Glomerular visceral epithelial cell (primary cell): ENCODE measurements around the gene FAU.
"Not testable (repeated sequence)": the region's sequence is repeated elsewhere in the genome, so short reads cannot be mapped to it uniquely, and the experiment has no call there.

ENCODE experiments used
- DNase-seq: peaks from one replicate; pipeline ENCODE4 v3.0.0-alpha.2; 2016; ENCODE audit errors: extremely low spot score

The FAU gene

DNA sequence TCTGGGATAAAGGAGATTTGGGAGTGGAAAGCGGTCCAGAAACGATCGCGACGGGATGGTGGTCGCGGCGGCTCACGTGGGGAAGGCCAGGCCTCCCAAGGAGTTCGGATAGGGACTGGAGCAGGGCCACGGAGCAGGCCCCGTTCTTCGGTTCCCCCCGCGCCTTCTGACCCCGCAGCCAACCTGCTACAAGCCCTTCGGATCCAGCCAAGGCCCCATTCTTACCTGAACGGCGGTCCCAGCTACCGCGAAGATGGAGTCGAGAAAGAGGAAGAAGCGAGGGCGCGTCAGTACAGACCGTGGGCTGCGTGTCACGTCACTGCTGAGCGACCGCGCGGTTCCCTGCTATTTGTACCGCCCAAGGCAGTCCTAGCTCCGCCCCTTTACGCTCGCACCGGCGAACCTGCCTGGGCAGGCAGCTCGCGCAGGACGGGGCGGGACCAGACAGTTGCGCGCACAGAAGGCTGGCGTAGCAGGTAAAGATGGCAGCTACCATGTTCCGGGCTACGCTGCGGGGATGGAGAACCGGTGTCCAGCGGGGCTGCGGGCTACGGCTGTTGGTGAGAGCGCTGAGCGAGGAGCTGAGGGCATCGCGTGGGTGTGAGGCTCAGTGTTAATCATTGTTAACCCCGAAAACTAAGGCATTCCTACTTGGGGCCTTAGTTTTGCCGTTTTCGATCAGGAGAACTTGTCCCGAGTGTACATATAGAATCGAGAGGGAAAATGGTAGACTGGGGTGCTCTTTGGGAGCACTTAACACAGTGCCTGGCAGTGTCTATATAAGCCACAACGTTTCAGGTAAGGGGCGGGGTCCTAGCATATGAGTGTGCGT, at the start of gene FAU, which contains the start of gene MRPL49:
Gene FAU (minus strand): TSS at position 270 of the 832 bp plus-strand sequence. CDS start 321 bp downstream, outside the sequence.
Gene MRPL49 (plus strand): TSS at position 457 of the 832 bp plus-strand sequence. CDS start 26 bp downstream, at position 483.
- DNase-seq = peak; percentile 96

DNA sequence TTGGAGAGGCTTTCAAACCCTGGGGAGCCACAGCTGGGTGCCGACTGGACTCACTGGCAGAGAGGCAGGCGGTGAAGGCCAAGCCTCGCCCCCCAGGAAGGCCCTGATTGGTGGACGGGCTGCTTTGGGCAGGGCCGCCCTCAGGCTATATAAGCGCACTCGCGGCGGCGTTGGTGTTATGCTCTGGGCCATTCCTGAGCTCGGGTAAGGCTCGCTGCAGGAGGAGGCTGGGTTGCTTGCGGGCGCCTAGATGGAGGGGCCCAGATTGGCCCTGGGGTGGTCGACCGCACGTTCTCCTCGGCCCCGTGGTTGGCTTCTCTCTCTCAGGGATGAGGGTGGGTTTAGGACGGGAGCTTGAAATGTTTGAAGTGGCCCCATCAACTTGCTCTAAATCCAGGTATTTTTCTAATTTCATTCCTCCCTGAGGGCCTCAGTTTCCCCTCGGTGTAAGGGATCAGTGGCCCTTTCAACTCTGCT, 48.2 kb upstream of the FAU start, which contains the start of gene SPDYC:
Gene SPDYC (plus strand): TSS at position 176 of the 477 bp plus-strand sequence. CDS start 1,125 bp downstream, outside the sequence.
- DNase-seq = no peak

DNA sequence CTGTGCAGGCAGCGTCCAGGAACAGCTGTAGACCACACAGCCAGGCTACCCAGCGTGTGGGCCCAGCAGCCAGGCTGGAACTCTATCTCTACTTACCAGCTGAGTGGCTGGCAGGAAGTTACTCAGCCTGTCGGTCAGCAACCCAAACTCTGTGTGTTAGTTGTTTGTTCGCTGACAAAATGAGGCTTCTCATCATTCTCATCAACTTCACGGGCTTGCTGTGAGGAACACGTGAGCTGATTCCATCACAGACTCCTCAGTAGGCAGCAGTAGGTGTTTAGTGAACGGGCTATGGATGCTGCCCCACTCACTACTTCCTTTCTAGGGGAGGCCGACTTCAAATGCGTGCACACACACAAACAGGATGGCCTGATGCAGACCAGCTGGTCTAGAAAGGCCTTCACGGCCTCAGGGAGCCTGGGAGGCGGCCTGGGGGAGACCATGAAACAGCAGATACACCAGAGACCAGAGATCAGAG, 47.3 kb upstream of the FAU start:
- no peak for DNase-seq

DNA sequence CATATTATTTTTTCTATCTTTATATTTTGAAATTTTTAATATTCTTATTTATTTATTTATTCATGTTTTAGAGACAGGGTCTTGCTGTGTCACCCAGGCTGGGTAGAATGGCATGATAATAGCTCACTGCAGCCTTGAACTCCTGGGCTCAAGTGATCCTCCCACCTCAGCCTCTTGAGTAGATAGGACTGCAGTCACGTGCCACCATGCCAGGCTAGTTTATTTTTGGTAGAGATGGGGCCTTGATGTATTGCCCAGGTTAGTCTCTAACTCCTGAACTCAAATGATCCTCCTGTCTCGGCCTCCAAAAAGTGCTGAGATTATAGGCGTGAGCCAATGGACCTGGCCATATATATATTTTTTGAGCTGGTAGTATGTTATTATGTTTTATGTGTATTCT, 45.7 kb upstream of the FAU start:
- DNase-seq = no peak

DNA sequence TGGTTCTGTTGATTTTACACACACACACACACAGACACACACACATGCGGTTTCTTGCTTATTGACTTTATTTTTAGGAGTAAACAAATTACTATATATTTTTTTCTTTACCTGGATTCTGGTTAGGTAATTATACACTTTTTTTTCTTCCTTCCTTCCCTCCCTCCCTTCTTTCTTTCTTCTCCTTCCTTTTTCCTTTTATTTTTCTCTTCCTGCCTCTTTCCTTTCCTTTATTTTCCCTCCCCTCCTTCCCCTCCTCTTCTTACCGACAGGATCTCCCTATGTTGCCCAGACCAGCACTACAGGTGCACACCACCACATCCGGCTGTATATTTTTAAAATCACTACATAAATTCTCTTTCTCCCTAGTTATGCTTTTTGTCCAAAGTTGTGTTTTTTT, 45.0 kb upstream of the FAU start:
- no peak for DNase-seq

DNA sequence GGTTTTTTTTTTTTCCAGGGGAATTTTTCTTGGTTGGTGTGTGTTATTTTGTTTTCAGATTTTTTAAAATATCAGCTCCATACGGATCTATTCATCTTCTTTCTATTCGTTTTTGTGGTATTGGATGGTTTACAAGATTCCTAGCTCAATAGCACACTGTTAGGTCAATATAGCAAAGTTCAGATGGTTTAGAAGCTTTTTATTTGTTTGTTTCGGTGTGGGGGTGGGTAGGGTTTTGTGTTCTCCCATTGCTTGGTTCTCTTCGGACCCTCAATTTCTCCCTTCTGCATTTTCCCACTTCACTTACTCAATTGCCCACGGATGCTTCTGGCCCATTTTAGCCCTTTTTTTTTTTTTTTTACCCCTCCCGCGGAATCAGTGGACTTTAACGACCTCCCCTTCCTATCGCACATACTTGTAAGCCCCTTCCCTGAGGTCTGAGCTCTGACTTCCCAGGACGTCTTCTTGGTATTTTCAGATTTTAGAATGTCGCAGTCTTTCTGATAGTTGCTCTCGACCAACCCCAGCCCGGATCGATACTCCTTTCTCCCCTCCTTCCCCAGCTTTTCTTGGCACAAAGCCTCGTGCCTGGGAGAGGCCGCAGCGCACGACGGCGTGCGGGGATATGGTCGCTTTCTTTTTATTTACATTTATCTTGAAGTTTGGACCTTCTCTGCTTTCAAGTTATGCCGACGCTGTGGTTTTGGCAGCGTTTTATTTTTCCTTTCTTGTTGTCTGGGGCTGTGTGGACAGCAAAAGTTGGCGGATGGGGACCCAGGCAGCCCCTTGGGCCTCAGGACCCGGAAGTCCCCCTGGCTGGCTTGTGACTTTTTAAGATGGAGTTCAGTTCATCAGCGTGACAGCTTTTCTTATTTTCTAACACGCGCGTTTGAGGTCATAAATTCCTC, 43.7 kb upstream of the FAU start:
- DNase-seq = no peak

DNA sequence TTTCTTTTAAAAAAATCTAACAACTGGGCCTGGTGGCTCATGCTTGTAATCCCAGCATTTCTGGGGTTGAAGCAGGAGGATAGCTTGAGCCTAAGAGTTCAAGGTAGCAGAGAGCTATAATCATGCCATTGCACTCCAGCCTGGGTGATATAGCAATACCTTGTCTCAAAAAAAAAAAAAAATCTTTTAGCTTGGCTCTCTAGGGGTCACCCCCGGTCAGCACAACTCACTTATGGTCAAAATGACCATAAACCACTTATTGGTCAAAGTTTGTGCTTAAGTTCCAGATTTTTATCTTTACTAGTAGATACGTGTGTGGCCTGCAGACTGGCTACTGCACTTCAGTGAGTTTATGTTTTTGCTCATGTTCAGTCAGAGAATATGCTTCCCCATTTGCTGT, 41.8 kb upstream of the FAU start:
- DNase-seq = no peak

DNA sequence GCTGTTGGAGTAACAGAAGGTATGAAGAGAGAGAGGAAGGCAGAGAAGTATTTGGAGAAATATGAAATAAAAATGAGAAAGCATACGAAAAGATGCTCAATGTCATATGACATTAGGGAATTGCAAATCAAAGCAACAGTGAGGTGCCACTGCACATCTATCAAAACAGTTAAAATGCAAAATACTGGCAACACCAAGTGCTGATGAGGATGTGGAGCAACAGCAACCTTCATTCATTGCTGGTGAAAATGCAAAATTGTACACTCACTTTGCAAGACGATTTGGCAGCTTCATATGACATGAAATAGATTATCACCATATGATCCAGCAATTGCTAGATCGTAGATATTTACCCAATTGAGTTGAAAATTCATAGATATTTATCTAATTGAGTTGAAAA, 38.7 kb upstream of the FAU start:
- no peak for DNase-seq

DNA sequence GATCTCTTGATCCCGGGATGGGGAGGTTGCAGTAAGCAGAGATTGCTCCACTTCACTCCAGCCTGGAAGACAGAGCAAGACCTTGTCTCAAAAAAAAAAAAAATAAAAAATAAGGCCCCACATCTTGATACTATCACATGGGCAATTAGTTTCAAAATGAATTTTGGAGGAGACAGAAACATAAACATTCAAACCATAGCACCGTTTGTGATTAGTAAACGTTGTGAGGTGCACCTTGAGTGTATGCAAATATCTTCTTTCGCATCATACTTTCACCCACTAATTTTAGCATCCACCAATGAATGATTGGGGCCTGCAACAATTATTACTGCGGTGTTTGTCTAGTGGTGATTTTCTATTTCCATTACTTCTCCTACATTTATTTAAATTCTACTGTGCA, 37.1 kb upstream of the FAU start:
- no peak for DNase-seq

DNA sequence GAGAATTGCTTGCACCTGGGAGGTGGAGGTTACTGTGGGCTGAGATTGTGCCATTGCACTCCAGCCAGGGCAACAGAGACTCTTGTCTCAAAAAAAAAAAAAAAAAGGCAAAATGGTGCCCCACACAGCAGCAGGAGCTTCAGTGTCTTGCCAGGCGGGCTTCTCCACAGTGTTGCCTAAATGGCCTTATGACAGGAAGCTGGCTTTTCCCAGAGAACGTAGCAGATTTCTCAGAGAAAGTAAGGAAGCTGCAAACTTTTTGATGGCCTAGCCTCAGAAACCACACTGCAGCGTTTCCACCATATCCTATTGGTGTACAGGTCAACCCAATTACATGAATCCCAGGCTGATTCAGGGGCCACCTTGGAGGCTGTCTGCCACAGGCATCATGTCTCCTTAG, 35.4 kb upstream of the FAU start:
- no peak for DNase-seq

DNA sequence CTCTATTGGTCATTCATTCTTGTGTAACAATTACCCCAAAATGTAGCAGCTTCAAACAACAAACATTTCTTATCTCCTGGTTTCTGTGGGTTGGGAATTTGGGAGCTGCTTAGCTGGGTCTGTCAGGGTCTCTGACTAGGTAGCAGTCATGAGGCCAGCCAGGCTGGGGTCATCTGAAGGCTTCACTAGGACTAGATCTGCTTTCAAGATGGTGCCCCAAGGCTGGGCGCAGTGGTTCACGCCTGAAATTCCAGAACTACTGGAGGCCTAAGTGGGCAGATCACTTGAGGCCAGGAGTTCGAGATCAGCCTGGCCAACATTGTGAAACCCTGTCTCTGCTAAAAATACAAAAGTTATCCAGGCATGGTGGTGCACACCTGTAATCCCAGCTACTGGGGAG, 35.0 kb upstream of the FAU start:
- no peak for DNase-seq

DNA sequence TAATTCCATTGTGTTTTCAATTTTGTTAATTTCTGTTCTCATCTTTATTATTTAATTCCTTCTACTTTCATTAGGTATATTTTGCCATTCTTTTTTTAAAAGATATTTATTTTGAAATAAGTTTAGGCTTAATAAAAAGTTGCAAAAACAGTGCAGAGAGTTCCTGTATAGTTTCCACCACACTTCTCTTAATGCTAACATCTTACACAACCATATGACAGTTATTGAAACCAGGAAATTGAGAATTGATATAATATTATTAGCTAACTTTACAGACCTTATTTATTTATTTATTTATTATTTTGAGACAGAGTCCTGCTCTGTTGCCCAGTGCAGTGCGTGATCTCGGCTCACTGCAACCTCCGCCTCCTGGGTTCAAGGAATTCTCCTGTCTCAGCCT, 34.3 kb upstream of the FAU start:
- no peak for DNase-seq

DNA sequence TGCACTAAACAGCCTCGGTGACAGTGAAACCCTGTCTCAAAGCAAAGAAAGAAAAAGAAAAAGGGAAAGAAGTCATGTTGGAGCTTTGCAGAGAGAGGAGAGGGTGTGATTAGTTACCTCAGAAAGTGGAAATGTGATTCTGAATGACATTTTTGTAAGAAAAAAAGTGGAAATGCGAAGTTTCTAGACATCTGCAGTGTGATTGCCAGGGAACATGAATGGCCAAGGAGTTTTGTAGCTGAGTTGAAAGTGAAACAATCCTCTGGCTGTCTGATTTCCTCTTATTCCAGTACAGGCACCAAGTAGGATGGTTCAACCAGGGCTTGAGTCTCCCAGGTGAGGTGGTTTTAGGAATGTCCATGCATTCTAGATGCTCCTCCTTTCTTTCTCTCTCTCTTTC, 30.2 kb upstream of the FAU start:
- DNase-seq = no peak

DNA sequence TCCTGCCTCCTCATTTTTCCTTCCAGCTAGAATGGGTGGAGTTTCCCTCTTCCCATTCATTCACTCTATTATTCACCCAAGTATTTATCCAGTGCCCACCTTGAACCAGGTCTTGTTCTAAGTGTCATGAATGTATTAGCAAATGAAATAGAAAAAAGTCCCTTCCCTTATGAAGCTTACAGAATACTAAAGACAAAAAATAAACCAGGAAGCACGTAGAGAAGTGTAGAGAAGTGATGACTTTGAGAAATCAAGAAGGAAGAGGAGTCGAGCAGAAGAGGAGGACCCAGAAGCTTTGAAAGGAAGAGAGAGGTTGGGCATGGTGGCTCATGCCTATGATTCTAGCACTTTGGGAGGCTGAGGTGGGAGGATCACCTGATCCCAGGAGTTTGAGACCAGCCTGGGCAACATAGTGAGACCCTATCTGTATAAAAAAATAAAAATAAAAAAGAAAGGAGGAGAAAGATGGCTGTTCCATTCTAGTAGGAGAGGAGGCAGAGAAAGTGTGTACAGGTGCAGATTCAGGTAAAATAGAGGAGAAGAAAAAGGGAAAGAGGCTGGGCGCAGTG, 29.5 kb upstream of the FAU start:
- DNase-seq = no peak

DNA sequence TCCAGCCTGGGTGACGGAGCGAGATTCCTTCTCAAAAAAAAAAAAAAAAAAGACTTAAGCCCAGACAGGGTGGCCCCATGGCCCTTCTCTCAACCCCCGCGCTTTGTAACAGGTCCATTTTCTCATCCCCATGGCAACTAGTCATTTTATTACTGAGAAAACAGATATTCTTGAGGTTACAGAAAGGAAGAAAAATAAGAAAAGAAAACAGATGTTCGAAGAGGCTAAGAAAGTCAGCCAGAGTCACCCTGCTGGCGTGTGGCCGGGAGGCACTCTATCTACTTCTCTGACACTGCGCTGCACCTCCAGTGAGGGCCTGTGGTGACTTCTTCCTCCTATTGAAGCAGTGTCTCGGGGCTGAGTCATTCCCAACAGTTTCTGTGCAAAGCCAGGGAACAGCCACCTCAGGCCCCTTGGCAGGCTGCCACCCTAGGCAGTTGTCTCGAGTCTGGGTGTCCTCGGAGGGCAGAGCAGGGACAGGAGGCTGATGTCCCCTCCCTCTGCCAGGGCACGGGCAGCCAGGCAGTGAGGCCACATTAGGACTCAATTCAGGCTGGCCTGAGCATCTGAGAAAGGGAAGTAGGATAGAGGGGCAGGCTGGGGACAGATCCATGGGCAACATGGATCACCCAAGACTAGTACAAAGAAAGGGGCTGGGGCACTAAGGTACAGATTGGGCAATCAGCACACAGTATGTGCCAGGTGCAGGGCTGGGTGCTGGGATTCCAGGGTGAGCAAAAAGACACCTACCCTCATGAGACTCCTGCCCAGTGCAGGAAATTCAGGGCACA, 28.8 kb upstream of the FAU start:
- peak; percentile 89 for DNase-seq

DNA sequence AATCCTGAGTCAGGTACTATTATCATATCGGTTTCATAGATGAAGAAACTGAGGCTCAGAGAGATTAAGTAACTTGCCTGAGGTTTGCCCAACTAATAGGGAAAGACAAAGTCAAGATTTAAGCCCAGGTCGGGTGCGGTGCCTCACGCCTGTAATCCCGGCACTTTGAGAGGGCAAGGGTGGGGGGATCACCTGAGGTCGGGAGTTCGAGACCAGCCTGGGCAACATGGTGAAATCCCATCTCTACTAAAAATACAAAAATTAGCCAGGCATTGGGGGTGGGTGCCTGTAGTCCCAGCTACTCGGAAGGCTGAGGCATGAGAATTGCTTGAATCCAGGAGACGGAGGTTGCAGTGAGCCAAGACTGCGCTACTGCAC, 28.2 kb upstream of the FAU start:
- DNase-seq = not testable (repeated sequence)

DNA sequence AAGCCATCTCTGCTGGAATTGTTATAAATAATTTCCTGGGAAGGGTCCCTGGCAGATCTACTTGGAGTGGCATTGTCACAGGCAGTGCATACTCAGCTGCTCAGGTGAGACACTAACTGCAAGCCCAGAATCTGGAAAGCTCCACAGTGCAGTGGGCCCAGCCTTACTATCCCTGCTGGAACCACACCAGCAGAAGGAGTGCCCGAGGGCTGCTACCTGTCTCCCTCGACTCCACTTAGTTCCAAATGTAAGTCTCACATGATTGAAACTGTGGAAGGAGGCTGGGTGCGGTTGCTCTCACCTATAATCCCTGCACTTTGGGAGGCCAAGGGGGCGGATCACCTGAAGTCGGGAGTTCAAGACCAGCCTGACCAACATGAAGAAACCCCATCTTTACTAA, 26.7 kb upstream of the FAU start:
- DNase-seq = no peak

DNA sequence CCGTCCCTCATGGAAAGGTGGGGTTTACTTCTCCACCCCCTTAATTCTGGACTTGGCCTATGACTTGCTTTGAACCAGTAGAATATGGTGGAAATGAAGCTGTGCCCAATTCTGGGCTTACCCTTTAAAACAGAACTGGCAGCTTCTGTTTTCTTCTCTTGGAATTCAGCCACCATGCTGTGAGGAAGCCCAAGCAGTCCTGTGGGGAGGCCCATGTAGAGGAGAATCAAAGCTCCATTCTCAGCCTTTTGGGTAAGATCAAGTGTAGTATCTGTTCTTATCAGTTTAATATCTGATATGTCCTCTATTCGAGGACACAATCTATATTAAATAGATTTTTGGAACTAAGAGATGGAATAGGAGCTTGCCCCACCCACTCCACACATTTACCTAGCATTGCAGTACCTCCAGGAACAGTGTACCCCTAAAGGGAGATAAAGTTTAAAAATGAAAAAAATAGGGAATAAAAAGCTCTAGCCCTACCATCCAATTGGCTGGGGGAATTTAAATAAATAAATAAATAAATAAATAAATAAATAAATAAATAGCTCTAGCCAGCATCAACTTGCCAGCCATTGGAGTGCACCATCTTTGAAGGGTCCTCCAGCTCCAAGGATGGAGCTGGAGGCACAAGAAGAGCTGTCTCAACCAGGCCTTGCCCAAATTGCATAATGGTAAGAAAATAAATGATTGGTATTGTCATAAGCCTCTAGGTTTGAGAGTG, 25.6 kb upstream of the FAU start:
- no peak for DNase-seq

DNA sequence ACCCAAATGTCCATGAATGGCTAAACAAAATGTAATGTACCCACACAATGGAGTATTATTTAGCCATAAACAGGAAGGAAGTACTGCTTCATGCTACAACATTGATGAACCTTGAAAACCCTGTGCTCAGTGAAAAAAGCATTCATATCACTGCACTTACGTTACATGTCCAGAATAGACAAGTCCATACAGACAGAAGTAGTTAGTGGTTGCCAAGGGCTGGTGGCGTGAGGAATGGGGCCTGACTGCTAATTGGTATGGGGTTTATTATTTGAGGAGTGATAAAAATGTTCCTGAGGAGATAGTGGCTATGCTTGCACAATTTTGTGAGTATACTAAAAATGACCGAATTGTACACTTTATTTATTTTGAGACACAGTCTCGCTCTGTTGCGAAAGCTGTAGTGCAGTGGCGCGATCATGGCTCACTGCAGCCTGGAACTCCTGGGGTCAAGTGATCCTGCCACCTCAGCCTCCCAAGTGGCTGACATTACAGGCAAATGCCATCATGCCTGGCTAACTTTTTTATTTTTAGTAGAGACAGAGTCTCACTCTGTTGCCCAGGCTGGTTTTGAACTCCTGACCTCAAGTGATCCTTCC, 20.1 kb upstream of the FAU start:
- no peak for DNase-seq

DNA sequence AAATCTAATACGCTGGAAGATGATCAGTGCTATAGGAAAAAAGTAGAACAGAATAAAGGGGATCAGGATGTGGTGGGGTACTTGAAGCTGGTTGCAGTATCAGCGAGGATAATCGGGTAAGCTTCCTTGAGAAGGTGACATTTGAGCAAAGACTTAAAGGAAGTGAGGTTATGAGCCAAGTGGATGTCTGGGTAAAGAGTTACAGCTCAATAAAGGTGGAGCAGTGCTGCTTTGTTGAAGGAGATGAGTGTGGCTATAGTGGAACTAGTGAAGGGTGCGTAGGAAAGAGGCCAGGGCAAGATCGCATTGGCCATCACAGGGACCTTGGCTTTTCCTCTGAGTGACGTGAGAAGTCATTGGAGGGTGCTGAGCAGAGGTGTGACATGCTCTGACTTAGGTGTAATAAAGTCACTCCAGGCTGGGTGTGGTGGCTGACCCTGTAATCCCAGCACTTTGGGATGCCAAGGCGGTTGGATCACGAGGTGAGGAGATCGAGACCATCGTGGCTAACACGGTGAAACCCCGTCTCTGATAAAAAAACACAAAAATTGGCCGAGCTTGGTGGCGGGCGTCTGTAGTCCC, 14.7 kb upstream of the FAU start:
- no peak for DNase-seq
